NCI-H82 treated with DMSO at 0.1 percent for 48 hours (cell line): ENCODE data around the gene SLIT2.

ENCODE experiments used
- DNase-seq: peaks from one replicate; lab custom pipeline; 2025; ENCODE audit not compliant: unreplicated experiment; lab: John Stamatoyannopoulos, UW

The SLIT2 gene

GRCh38 chr4:20251796-20252655 lies at the start of gene SLIT2:
TSS of gene SLIT2 (plus strand) at chr4:20251905. CDS start at chr4:20253816, 1,911 bp downstream.
- peak; percentile 33 for DNase-seq

DNA sequence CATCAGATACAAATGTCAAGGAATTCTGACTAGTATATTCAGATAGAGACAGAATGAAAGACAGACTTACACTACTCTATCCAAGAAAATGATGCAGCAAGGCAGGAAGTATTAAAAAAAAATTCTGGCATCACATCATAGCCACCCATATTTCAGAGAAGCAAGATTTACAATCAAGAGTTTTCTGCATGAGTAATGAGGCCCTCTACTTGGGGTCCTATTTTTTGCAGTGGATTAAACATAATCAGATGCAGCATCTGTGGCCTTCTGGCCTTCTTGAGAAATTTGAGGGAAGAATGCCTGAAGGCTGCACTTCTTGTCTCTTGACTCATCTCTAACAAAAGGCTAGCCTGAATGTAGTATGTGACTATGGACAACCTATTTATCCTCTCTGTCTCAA lies 48.2 kb upstream of the SLIT2 start:
- DNase-seq = no peak

GRCh38 chr4:20217521-20217920 lies 34.2 kb upstream of the SLIT2 start:
- DNase-seq = no peak

DNA sequence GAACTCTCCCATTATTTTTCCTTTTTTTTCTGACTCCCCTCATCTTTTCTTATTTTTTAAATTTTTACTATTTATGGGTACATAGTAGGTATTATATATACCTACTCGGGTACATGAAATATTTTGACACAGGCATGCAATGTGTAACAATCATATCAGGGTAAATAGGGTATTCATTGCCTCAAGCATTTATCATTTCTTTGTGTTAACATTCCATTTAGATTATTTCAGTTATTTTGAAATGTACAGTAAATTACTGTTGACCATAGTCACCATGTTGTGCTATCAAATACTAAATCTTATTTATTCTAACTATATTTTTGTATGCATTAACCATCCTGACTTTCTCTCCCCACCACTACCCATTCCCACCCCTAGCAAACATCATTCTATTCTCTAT lies 33.8 kb upstream of the SLIT2 start:
- no peak for DNase-seq

DNA sequence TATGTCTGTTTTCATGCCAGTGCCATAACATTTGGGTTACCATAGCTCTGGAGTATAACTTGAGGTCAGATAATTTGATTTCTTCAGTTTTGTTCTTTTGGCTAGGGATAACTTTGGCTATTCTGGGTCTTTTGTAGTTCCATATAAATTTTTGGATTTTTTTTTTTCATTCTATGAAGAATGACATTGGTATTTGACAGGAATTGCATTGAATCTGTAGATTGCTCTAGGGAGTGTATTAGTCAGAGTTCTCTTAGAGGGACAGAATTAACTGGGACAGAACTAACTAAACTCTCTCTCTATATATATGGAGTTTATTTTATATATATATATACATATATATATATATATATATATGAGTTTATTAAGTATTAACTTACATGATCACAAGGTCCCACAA lies 32.2 kb upstream of the SLIT2 start:
- no peak for DNase-seq

DNA sequence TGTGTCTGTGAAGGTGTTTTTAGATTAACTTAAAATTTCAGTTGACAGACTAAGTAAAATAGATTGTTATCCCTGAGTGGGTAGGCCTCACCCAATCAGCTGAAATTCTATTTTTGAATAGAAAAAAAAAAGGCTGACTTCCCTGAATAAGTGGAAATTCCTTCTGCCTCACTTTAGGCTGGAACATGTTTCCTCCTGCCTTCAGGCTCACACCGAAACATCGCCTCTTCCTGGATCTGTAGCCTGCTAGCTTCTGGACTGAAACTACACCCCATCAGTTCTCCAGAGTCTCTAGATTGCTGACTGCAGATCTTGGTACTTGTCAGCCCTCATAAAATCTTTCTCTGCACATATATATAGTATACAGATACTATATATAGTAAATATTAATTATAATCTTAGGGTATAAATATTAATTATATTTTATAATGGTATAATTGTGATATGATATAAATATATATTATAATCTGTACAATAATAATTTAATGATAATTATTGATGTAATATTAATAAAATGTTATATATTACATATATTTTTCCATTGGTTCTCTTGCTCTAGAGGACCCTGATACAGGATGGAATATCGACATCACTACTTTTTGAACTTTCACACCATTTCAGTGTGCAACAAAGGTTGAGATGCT lies 13.7 kb upstream of the SLIT2 start:
- DNase-seq = no peak

GRCh38 chr4:20248155-20248558 lies 3.5 kb upstream of the SLIT2 start:
- DNase-seq = peak; percentile 44

- DNase-seq = no peak
Measured at GRCh38 chr4:20249333-20249732, 2.4 kb upstream of the SLIT2 start.

DNA sequence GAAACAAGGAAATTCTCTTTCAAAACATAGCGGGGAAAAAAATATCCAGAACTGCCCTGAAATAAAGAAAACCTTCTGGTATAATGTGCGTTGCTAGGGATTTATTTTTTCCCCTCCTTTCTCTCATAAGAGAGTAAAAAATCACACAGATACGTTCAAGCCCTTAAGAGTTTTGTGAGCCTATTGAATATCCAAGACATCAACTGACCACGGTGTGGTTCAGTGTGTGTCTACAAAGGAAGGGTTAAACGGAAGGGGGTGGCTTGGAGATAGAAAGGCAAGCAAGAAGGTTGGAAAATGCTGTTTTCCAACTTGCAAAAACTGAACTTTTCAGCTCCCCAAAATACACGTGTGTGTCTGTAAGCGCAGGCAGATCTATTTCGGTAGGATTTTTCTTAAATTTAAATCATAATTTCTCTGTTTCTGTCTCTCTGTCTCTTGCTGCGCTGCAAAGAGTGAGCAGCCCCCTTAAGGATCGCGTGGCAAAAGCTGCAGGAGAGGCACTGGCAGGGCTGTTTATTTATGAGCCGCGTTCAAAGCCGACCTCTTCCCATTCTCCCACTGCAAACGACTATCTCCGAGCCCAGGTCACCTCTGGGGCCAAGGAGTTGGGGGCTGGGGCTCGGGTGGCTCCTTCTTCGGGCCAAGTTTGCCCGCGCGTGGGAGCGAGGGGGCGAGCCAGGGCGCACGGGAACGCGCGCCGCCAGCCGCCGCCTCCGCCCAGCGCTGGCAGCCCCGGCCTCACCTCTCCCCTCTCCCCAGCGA lies 492 bp upstream of the SLIT2 start:
- no peak for DNase-seq

DNA sequence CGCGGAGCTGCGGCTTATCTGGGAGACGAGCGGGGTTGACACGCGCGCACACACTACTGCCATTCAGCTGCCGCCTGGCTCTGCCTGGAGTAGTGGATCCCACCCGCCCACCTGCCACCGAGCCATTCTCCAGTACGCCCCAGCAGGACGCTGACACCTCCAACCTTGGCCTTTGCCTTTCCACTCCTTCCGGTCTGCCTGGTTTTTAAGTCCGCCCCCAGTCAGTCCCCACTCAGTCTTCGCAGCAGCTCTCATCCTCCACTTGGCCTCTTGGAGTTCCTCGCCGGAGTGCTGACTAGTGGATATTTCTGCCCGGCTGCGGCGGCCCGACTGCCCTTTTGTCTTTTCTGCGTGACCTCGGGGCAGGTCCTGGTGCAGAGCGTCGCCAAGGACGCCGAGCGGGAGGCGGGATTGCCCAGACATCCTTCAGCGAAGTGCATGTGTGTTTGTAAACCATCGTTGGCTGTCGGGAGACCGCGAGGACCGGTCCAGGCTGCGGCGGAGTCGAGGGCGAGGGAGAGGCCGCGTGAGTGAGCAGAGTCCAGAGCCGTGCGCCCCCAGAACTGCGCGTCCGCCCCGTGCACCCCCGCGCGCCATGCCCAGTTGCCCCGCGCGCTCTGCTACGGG lies 1.1 kb downstream of the SLIT2 start:
- no peak for DNase-seq

DNA sequence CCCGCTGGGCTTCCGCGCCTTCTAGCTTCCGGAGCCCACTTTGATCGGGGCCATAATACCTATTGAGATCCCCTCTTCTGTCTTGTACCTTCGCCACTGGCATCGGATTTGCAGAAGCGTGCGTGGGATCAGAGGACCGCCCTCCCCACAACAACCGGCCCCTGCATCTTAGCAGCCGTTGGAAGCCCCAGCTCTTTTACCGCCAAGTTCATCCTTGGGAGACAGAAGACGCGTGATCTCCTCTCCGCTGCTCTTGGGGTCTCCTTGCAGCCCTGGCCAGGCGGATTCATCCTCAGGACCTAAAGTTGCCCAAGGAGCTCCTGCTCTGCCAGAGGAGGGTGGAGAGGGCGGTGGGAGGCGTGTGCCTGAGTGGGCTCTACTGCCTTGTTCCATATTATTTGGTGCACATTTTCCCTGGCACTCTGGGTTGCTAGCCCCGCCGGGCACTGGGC lies 1.6 kb downstream of the SLIT2 start:
- DNase-seq = no peak

DNA sequence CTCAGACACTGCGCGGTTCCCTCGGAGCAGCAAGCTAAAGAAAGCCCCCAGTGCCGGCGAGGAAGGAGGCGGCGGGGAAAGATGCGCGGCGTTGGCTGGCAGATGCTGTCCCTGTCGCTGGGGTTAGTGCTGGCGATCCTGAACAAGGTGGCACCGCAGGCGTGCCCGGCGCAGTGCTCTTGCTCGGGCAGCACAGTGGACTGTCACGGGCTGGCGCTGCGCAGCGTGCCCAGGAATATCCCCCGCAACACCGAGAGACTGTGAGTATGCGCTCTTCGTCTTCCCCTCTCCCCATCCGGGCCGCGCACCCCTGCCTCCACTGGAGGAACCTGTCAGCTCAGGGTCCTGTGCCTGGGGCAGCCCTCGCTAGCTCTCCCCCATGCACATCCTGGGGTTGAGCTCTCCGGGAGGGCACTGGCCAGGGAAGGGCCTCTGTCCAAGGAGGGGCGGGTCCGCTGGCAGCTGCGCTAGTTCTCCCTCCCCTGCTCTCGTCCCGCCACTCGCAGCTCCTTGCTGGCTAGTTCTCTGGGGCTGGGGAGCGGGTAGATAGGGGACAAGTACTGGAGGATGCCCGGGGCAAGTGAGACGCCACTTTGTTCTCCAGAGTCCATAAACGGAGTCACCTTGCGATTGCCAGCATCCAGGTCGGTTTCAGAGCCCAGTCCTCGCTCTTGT lies 2.2 kb downstream of the SLIT2 start:
- DNase-seq = no peak

DNA sequence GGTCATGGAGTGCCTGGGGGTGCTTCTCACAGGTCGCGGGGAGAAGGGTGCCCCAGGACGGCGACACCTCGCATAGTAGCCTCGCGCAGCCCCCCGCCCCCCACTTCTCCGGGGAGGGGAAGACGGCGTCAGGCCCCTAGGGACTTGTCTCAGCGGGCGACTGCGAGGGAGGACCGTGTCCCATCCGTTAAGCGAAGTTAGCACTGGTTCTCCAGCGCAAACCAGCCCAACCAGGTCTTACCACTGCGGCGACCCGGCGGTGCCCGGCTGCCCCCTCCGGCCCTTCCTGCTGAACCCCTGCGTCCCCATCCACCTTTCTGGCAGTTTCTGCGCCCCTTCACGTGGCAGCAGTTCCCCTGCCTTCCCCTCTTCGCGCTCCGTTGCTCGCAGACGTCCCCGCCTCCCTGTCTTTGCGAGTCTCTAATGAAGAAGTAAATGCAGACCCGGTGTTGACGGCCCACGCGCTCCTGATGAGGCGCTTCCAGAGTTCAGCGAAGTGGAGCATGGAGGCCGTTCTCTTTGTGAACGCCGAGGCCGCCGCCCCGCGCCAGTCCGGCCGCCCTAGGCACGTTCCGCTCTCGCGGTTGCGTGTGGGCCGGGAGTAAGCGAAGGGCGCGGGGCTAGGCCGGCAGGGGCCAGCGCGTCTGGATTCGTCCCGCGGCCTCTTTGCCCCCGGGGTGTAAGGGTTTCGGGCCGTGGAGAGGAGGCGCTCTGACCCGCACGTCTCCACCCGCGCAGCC lies 3.0 kb downstream of the SLIT2 start:
- no peak for DNase-seq

DNA sequence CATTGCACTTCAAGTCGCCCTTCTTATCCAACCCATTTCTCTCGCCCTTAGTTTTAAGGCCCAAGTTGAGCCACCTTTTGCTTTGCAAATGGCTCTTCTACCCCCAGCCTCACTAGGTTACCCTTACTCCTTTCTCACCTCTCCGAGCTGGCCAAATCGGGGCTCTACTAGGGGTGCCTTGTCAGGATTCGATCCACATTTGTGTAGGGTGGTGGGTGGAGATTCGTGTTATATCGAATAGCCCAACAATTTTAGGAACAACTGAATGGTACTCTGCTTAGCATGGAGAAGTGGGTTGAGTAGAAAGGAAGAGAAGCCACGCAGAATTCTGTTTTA lies 3.5 kb downstream of the SLIT2 start:
- DNase-seq = no peak

- no peak for DNase-seq
Measured at GRCh38 chr4:20255823-20256222, 4.1 kb downstream of the SLIT2 start.

- no peak for DNase-seq
Measured at GRCh38 chr4:20256381-20256881, 4.7 kb downstream of the SLIT2 start.

DNA sequence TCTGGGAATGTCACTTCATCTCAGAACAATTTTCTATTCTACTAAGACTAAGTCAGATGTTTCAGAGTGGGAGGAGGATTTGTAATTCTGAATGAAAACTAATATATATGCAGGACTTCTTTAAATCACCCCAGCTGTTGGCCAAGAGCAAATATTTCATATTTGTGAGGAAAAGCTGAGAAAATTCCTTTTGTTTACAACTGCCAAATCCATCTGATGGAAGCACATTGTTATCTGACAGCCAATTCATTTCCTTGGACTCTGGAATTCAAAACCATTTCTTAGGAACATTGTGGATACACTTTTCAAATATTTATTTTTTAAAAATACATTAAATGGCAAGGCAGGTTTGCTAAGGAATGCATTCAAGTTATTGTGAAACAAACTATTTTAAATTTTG lies 8.0 kb downstream of the SLIT2 start:
- no peak for DNase-seq

DNA sequence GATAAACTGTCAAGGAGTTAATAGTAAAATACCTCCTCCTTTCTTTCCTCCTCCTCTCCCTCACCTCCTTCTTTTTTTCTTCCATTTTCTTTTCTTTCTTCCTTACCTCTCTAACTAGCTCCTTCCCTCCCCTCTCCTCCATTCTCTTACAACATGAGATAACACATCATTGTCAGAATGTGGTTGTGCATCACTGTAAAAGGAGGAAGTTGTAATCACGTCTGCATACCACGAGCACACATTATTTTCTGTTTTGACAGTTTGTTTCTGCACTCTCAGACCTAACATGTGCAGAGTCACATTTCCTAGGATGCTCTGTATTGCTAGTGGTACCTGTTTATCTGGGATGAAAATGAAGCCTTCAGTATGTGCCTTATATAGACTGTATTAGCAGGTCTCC lies 9.1 kb downstream of the SLIT2 start:
- no peak for DNase-seq

GRCh38 chr4:20262221-20262620 lies 10.5 kb downstream of the SLIT2 start:
- DNase-seq = no peak

GRCh38 chr4:20264688-20265087 lies 13.0 kb downstream of the SLIT2 start:
- DNase-seq = no peak
